Naive B cell (primary cell): ENCODE data around the gene HHAT. TPM values are rescaled to one million over a fixed set of nuclear protein-coding genes. Genes with fewer than 3 reads are reported as not detected.
A peak's percentile ranks its signal among the peaks of the same experiment; 100 is the strongest.

Experiments used
- ATAC-seq, 2 donors: fragments of 150-1000 bp; cut with Tn5 transposase; 2 replicates each; pipeline ENCODE4 v1.10.0; 2021; ENCODE audit warnings: low read depth in 2 of 2, mild to moderate bottlenecking in 2 of 2, moderate library complexity in 2 of 2
- DNase-seq: peaks from one replicate; pipeline ENCODE4 v3.0.0; 2022
- H3K27ac Mint-ChIP-seq, 6 donors: one replicate each; pipeline ENCODE4 v1.8.0; 2020 to 2022; ENCODE audit warnings: mild to moderate bottlenecking in 6 of 6, mixed read lengths in 6 of 6, moderate library complexity in 5 of 6, inconsistent platforms in 2 of 6
- H3K27me3 Mint-ChIP-seq, 3 donors: one replicate each; pipeline ENCODE4 v1.8.0; 2021 to 2022; ENCODE audit warnings: mixed read lengths in 3 of 3, mild to moderate bottlenecking in 1 of 3
- H3K36me3 Mint-ChIP-seq, 2 donors: one replicate each; pipeline ENCODE4 v1.8.0; 2020 to 2022; ENCODE audit warnings: mixed read lengths in 2 of 2, inconsistent platforms in 1 of 2, mild to moderate bottlenecking in 1 of 2
- H3K4me1 Mint-ChIP-seq, 3 donors: one replicate each; pipeline ENCODE4 v1.8.0; 2020 to 2022; ENCODE audit warnings: mixed read lengths in 3 of 3, inconsistent platforms in 1 of 3, mild to moderate bottlenecking in 1 of 3, moderate library complexity in 1 of 3
- H3K4me3 Mint-ChIP-seq, 8 donors: one replicate each; pipeline ENCODE4 v1.8.0; 2020 to 2022; ENCODE audit warnings: mild to moderate bottlenecking in 8 of 8, mixed read lengths in 8 of 8, moderate library complexity in 8 of 8, inconsistent platforms in 2 of 8
- H3K9me3 Mint-ChIP-seq, 7 donors: one replicate each; pipeline ENCODE4 v1.8.0; 2020 to 2022; ENCODE audit warnings: mixed read lengths in 7 of 7, mild to moderate bottlenecking in 5 of 7, inconsistent platforms in 2 of 7, moderate library complexity in 1 of 7
- polyA plus RNA-seq, 6 donors: library from polyadenylated mRNA; unstranded; fragments of 300-500 nt; fragmentation: Illumina TruSeq; gene quantifications; one replicate each; pipeline ENCODE4 v1.2.3, GENCODE V29; 2021; ENCODE audit warnings: low read depth in 6 of 6

HHAT gene
- polyA plus RNA-seq, 6 donors from 2014 or later: 0.69 to 2.8 (median 1.6) TPM; not detected in 1

GRCh38 chr1:210674151-210674550 lies 345.4 kb downstream of the HHAT start:
- no peaks in the 10 kb centered on the region for H3K27me3 Mint-ChIP-seq
- H3K4me3 Mint-ChIP-seq: no peak overlapping the region
- H3K27ac Mint-ChIP-seq: peak overlapping the region in 1 of 6 donors; percentile 53
- ATAC-seq (no peak), DNase-seq (no peak)
- H3K36me3 Mint-ChIP-seq: peaks cover 0 to 4% of the 10 kb centered on the region in 2 donors
- no peaks in the 10 kb centered on the region for H3K4me1 Mint-ChIP-seq
- H3K9me3 Mint-ChIP-seq: no peaks in the 10 kb centered on the region

- H3K9me3 Mint-ChIP-seq: no peaks in the 10 kb centered on the region
- H3K36me3 Mint-ChIP-seq: peaks cover 0 to 4% of the 10 kb centered on the region in 2 donors
- H3K27me3 Mint-ChIP-seq: no peaks in the 10 kb centered on the region
- DNase-seq (no peak), ATAC-seq (no peak)
- no peak overlapping the region for H3K27ac Mint-ChIP-seq
- H3K4me1 Mint-ChIP-seq: no peaks in the 10 kb centered on the region
- H3K4me3 Mint-ChIP-seq: no peak overlapping the region
Measured at GRCh38 chr1:210676539-210676938, 347.8 kb downstream of the HHAT start.

GRCh38 chr1:210677533-210677932 lies 348.8 kb downstream of the HHAT start:
- peaks cover 0 to 4% of the 10 kb centered on the region in 2 donors for H3K36me3 Mint-ChIP-seq
- DNase-seq: no peak
- no peak for ATAC-seq
- H3K27ac Mint-ChIP-seq: no peak overlapping the region
- H3K4me1 Mint-ChIP-seq: no peaks in the 10 kb centered on the region
- H3K27me3 Mint-ChIP-seq: no peaks in the 10 kb centered on the region
- H3K4me3 Mint-ChIP-seq: no peak overlapping the region
- no peaks in the 10 kb centered on the region for H3K9me3 Mint-ChIP-seq

GRCh38 chr1:210678306-210678705 lies 349.6 kb downstream of the HHAT start:
- Mint-ChIP-seq H3K27me3 (no peaks in the 10 kb centered on the region), H3K4me3 (no peak overlapping the region), H3K4me1 (no peaks in the 10 kb centered on the region), H3K9me3 (no peaks in the 10 kb centered on the region), H3K36me3 (peaks cover 0 to 4% of the 10 kb centered on the region in 2 donors), H3K27ac (no peak overlapping the region)
- DNase-seq (no peak), ATAC-seq (no peak)

GRCh38 chr1:210681158-210681557 lies 352.5 kb downstream of the HHAT start:
- no peak overlapping the region for H3K27ac Mint-ChIP-seq

GRCh38 chr1:210683403-210684047 lies 354.8 kb downstream of the HHAT start:
- peaks cover 0 to 9% of the 10 kb centered on the region in 2 donors for H3K36me3 Mint-ChIP-seq
- H3K27ac Mint-ChIP-seq: no peak overlapping the region
- H3K9me3 Mint-ChIP-seq: no peaks in the 10 kb centered on the region
- ATAC-seq (no peak), DNase-seq (no peak)
- peaks cover 0 to 6% (median 4%) of the 10 kb centered on the region in 3 donors for H3K4me1 Mint-ChIP-seq
- no peaks in the 10 kb centered on the region for H3K27me3 Mint-ChIP-seq
- peak overlapping the region in 1 of 8 donors; percentile 21 for H3K4me3 Mint-ChIP-seq

More at GRCh38 chr1:210681158-210681557, 352.5 kb downstream of the HHAT start:
- Mint-ChIP-seq H3K27me3 (no peaks in the 10 kb centered on the region), H3K4me3 (no peak overlapping the region), H3K36me3 (peaks cover 0 to 9% of the 10 kb centered on the region in 2 donors), H3K9me3 (no peaks in the 10 kb centered on the region), H3K4me1 (peaks cover 0 to 6% (median 4%) of the 10 kb centered on the region in 3 donors)
- DNase-seq: no peak
- ATAC-seq: no peak

GRCh38 chr1:210684466-210685294 lies 356.0 kb downstream of the HHAT start:
- ATAC-seq (no peak), DNase-seq (no peak)
- Mint-ChIP-seq H3K27me3 (no peaks in the 10 kb centered on the region), H3K9me3 (no peaks in the 10 kb centered on the region), H3K4me3 (no peak overlapping the region), H3K27ac (no peak overlapping the region), H3K4me1 (peaks cover 0 to 6% (median 4%) of the 10 kb centered on the region in 3 donors), H3K36me3 (peaks cover 0 to 9% of the 10 kb centered on the region in 2 donors)

GRCh38 chr1:210685295-210685650 lies 356.6 kb downstream of the HHAT start:
- H3K27me3 Mint-ChIP-seq: no peaks in the 10 kb centered on the region
- H3K27ac Mint-ChIP-seq: peak overlapping the region in 1 of 6 donors; percentile 56
- no peak for ATAC-seq
- no peak overlapping the region for H3K4me3 Mint-ChIP-seq
- DNase-seq: no peak
- peaks cover 0 to 6% (median 4%) of the 10 kb centered on the region in 3 donors for H3K4me1 Mint-ChIP-seq
- H3K9me3 Mint-ChIP-seq: no peaks in the 10 kb centered on the region
- H3K36me3 Mint-ChIP-seq: peaks cover 0 to 9% of the 10 kb centered on the region in 2 donors

GRCh38 chr1:210686841-210687240 lies 358.1 kb downstream of the HHAT start:
- DNase-seq: no peak
- H3K36me3 Mint-ChIP-seq: peaks cover 0 to 9% of the 10 kb centered on the region in 2 donors
- no peaks in the 10 kb centered on the region for H3K27me3 Mint-ChIP-seq
- ATAC-seq: no peak
- no peak overlapping the region for H3K27ac Mint-ChIP-seq
- no peaks in the 10 kb centered on the region for H3K9me3 Mint-ChIP-seq
- peaks cover 0 to 6% (median 4%) of the 10 kb centered on the region in 3 donors for H3K4me1 Mint-ChIP-seq
- H3K4me3 Mint-ChIP-seq: no peak overlapping the region

GRCh38 chr1:210687582-210688279 lies 359.0 kb downstream of the HHAT start:
- no peak for DNase-seq
- Mint-ChIP-seq H3K9me3 (no peaks in the 10 kb centered on the region), H3K4me3 (no peak overlapping the region), H3K36me3 (peaks cover 0 to 9% of the 10 kb centered on the region in 2 donors), H3K27ac (no peak overlapping the region), H3K4me1 (peaks cover 6 to 11% (median 6%) of the 10 kb centered on the region in 3 donors), H3K27me3 (no peaks in the 10 kb centered on the region)
- ATAC-seq: no peak

- H3K4me3 Mint-ChIP-seq: no peak overlapping the region
- peaks cover 9 to 17% (median 12%) of the 10 kb centered on the region in 3 donors for H3K4me1 Mint-ChIP-seq
- H3K27ac Mint-ChIP-seq: peak overlapping the region in 2 of 6 donors; percentile 18 to 80
- DNase-seq: no peak
- no peaks in the 10 kb centered on the region for H3K27me3 Mint-ChIP-seq
- H3K36me3 Mint-ChIP-seq: peaks cover 0 to 9% of the 10 kb centered on the region in 2 donors
- no peaks in the 10 kb centered on the region for H3K9me3 Mint-ChIP-seq
- no peak for ATAC-seq
Measured at GRCh38 chr1:210688512-210689234, 360.0 kb downstream of the HHAT start.

- H3K27me3 Mint-ChIP-seq: no peaks in the 10 kb centered on the region
- no peak overlapping the region for H3K27ac Mint-ChIP-seq
- no peak overlapping the region for H3K4me3 Mint-ChIP-seq
- H3K9me3 Mint-ChIP-seq: no peaks in the 10 kb centered on the region
- DNase-seq (no peak), ATAC-seq (no peak)
- H3K4me1 Mint-ChIP-seq: peaks cover 3 to 12% (median 12%) of the 10 kb centered on the region in 3 donors
- H3K36me3 Mint-ChIP-seq: no peaks in the 10 kb centered on the region
Measured at GRCh38 chr1:210689826-210690225, 361.1 kb downstream of the HHAT start.

- H3K9me3 Mint-ChIP-seq: no peaks in the 10 kb centered on the region
- no peaks in the 10 kb centered on the region for H3K27me3 Mint-ChIP-seq
- no peak overlapping the region for H3K27ac Mint-ChIP-seq
- ATAC-seq: no peak
- peaks cover 3 to 12% (median 12%) of the 10 kb centered on the region in 3 donors for H3K4me1 Mint-ChIP-seq
- no peak overlapping the region for H3K4me3 Mint-ChIP-seq
- H3K36me3 Mint-ChIP-seq: no peaks in the 10 kb centered on the region
- no peak for DNase-seq
Measured at GRCh38 chr1:210690236-210690635, 361.5 kb downstream of the HHAT start.
